NCI-H2081 treated with DMSO at 0.1 percent for 48 hours (cell line): ENCODE results near the gene MEGF9.

ENCODE experiments used
- DNase-seq: peaks from one replicate; lab custom pipeline; 2025; lab: John Stamatoyannopoulos, UW

MEGF9 gene

GRCh38 chr9:120621941-120622340, 92.3 kb downstream of the MEGF9 start:
- DNase-seq: no peak

GRCh38 chr9:120619751-120620655, 94.3 kb downstream of the MEGF9 start:
- peak; percentile 32 for DNase-seq

DNA sequence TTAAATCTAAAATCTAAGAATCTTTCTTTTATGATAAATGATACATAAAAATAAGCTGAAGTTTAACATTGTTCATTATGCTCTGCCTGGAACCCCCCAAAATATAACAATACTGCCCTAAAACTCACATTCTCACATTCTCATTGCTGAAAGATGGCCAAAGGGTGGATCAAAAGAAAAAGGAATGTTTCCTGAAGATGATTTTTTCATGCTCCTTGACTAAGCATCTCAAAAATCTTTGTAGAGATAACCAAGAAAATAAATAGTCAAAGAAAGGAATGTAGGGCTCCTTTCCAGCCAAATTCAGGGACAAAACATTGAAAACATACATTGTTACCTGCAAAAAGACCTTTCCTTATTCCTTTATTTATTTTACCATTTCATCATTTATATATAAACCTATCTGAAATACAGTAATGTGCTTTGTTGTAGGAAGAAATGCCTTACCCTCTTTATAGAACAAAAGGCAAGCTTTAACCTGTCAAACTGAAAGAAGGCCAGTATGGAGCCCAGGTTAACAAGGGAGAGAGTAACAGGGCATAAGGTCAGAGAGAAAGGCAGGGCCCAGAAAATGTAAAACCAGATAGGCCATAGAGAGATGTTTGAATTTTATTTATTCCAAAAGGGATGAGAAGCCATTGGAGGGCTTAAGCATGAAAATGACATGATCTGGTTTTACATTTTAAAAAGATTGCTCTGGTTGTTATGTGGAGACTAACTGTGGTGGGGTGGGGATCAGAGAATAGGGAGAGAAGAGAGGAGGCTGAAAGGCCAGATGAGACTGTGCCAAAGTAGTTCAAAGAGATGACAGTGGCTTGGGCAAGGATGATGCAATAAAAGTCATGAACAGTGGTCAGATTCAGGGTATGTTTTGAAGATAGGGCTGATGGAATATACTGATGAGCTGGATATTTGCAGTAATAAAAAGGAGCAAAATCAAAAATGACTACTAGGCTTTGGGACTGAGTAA, 97.0 kb downstream of the MEGF9 start:
- no peak for DNase-seq

DNA sequence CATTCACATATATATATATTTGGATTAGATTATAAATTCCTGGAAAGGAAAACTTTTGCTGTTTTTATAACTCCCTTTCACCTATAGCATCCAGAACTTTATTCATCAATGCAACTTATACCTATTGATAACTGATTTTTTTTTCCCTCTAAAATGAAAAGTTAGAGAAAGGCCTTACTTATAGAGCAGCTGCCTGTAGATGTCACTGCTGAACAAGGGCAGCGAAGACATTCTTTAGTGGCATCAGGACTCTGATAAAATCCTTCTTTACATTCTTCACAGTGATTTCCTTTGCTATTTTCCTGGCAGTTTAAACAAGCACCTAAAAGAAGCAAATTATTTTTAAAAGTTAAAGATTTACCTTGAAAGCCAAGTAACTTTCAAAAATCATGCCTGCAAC, 102.1 kb downstream of the MEGF9 start:
- no peak for DNase-seq

DNA sequence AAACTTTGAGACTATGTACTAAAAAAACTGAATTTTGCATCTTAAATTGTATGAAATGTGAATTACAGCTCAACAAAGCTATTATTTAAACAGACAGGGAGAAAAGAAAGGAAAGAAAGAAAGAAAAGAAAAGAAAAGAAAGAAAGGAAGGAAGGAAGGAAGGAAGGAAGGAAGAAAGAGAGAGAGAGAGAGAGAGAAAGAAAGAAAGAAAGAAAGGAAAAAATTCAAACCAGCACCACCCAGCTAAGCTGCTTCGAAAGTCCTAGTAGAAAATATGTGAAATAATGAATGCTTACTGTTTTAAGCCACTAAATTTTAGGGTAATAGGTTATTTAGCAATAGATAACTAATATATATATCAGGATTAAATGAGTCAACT, 102.6 kb downstream of the MEGF9 start:
- no peak for DNase-seq

DNA sequence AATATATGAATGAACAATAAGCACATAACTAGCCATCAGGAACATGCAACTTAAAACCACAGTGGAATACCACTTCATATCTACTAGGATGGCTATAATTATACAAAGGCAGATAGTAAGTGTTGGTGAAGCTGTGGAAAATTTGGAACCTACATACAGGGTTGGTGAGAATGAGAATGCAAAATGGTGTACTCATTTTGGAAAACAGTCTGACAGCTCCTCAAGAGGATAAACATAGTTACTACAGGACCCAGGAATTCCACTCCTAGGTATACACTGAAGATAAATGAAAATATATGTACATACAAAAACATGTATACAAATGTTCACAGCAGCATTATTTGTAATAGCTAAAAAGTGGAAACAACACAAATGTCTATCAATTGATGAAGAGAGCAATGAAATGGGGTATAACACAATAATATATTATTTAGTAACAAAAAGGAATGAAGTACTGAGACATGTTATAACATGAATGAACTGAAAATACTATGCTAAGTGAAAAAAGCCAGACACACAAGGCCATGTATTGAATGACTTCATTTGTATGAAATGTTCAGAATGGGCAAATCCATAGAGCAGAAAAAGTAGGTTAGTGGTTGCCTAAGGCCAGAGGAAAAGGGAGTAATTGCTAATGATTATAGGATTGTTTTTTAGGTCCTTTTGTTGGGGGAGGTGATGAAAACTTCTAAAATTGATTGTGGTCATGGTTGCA, 103.1 kb downstream of the MEGF9 start:
- no peak for DNase-seq

- DNase-seq: no peak
These were observed 104.6 kb downstream of the MEGF9 start for GRCh38 chr9:120609636-120610035.

DNA sequence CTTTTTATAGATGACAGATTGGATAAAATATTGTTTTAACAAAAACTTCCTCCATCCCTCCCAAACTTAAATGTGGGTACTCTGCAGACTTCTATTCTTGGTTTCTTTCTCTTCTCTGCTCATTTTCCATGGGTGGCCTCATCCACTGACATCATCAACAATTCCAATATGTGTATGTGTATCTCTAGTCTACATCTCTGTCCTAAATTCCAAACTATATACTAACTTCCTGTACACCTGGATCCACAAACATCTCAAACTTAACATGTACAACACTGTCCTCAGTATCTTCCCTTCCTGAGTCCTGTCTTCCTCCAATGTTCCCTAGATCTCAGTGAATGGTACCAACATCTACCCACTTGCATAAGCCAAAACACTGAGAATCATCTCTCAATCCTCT, 105.8 kb downstream of the MEGF9 start:
- DNase-seq: no peak

DNA sequence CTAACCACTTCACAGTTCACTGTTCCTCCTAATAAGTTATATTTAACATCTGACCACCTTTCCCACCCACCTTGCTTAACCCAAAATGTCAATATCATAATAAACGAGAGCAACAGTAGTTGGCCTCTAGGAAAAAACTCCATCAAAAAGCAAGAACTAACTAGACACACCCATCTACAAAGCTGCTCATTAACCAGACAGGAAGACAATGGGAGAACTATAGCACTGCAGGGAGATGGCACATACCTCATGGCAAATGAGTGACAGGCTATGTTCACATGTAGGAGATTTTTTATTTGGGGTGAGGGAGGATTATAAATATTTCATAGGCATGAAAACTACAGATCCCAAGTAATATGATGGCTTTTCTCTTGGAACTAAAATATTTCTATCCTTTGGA, 110.7 kb downstream of the MEGF9 start:
- no peak for DNase-seq

GRCh38 chr9:120603010-120603409, 111.3 kb downstream of the MEGF9 start:
- DNase-seq: no peak

DNA sequence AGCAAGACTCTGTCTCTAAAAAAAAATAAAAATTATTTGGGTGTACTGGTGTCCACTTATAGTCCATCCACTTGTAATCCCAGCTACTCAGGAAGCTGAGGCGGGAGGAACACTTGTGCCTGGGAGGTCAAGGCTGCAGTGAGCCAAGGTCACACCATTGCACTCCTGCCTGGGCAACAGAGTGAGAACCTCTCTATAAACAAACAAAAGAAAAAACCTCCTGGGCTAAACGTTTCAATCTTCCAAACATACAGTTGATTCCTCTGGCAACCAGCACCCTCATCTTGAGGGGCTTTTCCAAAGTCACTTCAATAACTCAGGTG, 120.4 kb downstream of the MEGF9 start:
- DNase-seq: no peak

DNA sequence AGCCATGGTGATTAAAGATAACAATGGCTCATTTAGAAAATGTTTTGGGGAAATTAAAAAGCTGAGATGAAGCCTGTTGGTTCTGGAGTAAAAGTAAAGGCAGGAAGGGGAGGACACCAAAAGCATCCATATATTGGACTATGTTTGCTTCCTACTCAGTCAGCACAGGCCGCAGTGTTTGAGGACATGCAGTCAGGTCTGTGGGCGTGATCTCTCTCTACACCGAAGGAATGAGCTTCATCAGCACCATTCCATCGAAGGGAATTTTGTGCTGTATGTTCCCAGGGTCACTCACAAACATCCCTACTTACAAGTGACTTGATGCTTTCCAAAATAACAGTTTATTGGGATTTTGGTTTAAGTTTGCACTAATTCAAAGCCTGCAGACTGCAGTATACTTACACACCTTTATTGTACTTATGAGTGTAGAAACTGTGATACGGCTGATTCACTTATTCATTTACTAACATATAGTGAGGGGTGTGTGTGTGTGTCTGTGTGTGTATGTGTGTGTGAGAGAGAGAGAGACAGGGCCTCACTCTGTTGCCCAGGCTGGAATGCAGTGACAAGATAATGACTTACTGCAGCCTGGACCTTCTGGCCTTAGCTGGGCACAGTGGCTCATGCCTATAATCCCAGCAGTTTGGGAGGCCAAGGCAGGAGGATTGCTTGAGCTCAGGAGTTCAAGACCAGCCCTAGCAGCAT, 120.9 kb downstream of the MEGF9 start:
- DNase-seq: no peak

GRCh38 chr9:120592210-120592609, 122.1 kb downstream of the MEGF9 start:
- no peak for DNase-seq

GRCh38 chr9:120587328-120587727, 126.9 kb downstream of the MEGF9 start:
- DNase-seq: no peak

DNA sequence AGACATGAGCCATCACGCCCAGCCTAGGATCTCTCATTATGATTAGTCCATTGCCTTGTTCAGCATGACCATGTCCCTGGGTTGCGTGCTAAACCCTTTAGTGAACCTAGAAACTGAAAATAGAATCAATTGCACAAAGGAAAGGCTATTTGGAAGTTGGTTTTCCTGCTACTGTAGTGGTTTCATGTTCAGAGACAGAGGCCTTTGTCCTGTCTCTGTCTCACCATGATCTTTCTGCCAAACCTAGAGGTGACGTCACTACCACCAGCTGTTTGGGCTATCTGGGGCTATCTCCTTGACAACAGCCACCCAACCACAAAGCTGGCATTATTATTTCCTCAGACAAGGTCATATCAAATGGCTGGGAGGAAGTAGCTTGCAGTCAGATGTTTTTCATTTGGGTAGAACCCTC, 130.3 kb downstream of the MEGF9 start:
- peak; percentile 43 for DNase-seq

DNA sequence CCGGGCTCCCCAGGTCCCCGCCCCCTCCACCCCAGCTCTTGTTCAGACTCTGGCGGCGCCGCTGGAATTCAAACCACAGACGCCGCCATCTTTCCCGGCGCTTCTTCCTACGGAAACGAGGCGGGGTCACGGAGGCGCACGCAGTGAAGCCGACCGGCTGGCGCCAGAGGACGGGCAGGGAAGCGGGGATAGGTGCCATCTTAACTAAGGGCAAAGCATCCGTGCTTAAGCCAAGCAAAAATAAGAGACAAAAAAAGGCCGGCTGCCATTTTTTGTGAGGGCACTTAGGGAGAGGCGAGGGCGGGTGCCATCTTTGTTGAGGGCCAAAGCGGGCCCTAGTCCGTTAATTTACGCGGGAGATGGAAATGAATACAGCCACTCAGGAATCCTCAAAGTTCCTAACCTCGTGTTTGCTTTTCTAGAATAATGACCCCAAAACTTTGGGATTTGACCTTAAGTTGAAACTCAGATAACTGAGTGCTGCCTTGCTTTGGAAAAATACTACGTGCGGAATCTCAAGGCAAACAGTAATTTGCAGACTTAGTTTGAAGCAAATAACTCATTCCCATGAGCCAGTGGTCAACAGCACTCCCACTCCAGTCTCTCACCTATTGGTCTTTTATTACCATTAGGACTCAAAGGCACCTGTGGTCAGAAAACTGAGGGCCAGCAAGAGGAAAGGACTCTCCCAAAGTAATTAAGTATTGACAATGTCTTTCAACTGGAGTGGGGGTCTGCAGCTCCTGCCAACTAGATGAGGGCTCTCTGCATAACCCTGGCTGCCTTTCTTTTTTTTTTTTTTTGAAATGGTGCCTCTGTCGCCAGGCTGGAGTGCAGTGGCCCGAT, 134.0 kb downstream of the MEGF9 start, which contains the start of gene CDK5RAP2:
CDK5RAP2 (minus strand) TSS at position 117 of the 846 bp plus-strand sequence. CDS start 189 bp downstream, outside the sequence.
- peak; percentile 92 for DNase-seq

GRCh38 chr9:120579139-120580050, 134.9 kb downstream of the MEGF9 start:
- DNase-seq: no peak

DNA sequence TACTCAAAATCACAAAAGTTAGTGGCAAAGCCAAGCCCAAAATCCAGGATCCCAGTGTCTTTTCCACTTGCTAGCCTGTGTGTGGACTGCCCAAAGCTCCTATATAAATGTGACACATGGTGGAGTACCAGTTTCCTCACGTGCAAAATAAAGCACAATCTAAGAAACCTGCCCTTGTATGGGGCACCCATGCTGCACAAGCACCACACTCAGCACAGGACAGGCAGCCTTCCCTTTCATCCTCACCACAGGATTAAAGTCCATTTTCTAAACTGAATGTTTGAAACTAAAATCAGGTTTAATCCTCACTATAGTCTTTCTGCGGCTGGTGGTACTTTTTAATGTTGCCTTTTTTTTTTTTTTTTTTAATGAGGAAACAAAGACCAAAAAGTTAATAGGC, 139.8 kb downstream of the MEGF9 start:
- no peak for DNase-seq

DNA sequence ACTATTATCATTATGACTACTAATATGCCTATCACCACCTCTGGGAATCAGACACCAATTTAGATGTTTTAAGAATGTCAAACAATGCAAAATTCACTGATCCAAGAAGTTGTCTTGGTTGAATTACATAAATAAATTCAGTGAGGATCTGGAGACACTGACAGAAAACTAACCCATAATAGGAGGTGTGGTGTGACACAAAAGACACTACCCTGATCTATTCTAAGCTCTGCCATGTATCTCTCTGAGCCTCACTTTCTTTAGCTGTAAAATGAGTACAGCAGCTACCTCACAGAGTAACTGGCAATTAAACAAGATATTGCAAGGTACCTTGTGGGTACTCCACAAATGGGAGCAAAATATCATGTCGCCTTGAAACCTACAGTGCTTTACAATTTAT, 141.8 kb downstream of the MEGF9 start:
- DNase-seq: no peak
